ENCODE data around the gene SRGAP3.

DNA sequence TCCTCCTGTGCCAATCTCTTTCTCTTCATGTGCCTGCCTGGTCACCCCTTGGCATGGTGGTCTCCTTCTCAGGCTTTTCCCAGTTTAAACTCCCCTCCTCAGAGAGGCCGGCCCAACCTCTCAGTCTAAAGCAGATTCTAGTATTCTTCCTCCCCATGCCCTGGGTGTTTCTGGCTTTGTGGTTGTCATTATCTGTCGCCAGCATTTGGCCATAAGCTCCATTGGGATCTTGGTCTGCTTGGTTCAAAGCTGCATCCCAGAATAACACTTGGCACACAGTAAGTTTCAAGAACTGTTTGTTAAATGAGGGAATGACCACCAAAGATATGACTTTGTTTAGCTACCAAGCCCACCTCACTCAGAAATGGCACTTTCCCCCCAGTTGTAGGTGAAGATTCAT is 275.0 kb downstream of the SRGAP3 start:
- TF ChIP-seq, protein P1, sequence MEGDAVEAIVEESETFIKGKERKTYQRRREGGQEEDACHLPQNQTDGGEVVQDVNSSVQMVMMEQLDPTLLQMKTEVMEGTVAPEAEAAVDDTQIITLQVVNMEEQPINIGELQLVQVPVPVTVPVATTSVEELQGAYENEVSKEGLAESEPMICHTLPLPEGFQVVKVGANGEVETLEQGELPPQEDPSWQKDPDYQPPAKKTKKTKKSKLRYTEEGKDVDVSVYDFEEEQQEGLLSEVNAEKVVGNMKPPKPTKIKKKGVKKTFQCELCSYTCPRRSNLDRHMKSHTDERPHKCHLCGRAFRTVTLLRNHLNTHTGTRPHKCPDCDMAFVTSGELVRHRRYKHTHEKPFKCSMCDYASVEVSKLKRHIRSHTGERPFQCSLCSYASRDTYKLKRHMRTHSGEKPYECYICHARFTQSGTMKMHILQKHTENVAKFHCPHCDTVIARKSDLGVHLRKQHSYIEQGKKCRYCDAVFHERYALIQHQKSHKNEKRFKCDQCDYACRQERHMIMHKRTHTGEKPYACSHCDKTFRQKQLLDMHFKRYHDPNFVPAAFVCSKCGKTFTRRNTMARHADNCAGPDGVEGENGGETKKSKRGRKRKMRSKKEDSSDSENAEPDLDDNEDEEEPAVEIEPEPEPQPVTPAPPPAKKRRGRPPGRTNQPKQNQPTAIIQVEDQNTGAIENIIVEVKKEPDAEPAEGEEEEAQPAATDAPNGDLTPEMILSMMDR (IDR thresholded peaks at IDR 0.05) = no peak
- no peak for TF ChIP-seq POLR2A (IDR thresholded peaks at IDR 0.05)

Measured in uterus (tissue), 2 donors.